B cell (primary cell): ENCODE data around the gene CALY. TPM values are rescaled to one million over a fixed set of nuclear protein-coding genes. Genes with fewer than 3 reads are reported as not detected.

ENCODE experiments used
- ATAC-seq: fragments of 200-7000 bp; cut with Tn5 transposase; one replicate; pipeline ENCODE4 v1.10.0; 2021; ENCODE audit warnings: low read depth, mild to moderate bottlenecking, moderate number of reproducible peaks, moderate library complexity
- CTCF ChIA-PET: fragments of 350-600 bp; sonication (Branson Sonifier 250); formaldehyde crosslinking; loops from one replicate; lab custom pipeline; 2021; ENCODE audit warnings: antibody characterized with exemption, inconsistent platforms; lab: Charles Lee
- POLR2A ChIA-PET: fragments of 350-600 bp; sonication (Branson Sonifier 250); formaldehyde crosslinking; loops from one replicate; lab custom pipeline; 2021; ENCODE audit warnings: antibody characterized with exemption; lab: Charles Lee
- DNase-seq: peaks from one replicate; pipeline ENCODE4 v3.0.0; 2013
- H2AFZ ChIP-seq: 2 replicates; pipeline ENCODE4 v1.6.1; 2012; ENCODE audit warnings: mild to moderate bottlenecking, low read depth, low read length; ENCODE audit not compliant: insufficient read depth, poor library complexity, severe bottlenecking
- H3K27ac ChIP-seq, 2 donors: 1 replicate in 1 of 2; 2 replicates in 1 of 2; pipeline ENCODE4 v1.5.1; 2012 to 2013; ENCODE audit warnings: low read length in 2 of 2, mild to moderate bottlenecking in 2 of 2, moderate library complexity in 1 of 2
- H3K27me3 ChIP-seq, 4 experiments: fragments of 200-600 bp in 1 of 4; sonication (generic) in 1 of 4; replicated peaks in 1 of 4; 1 replicate in 2 of 4; 2 replicates in 2 of 4; pipeline versions ENCODE4 v1.6.1 to v1.7.0; 2013 to 2016; ENCODE audit warnings: low read length in 3 of 4, mild to moderate bottlenecking in 2 of 4, mixed read lengths in 1 of 4, moderate library complexity in 1 of 4; ENCODE audit not compliant: insufficient read depth in 4 of 4, control insufficient read depth in 3 of 4; ENCODE audit errors: control extremely low read depth in 1 of 4
- H3K36me3 ChIP-seq, 2 experiments: replicated peaks in 1 of 2; 1 replicate in 1 of 2; 2 replicates in 1 of 2; pipeline versions ENCODE4 v1.6.1 to v1.7.1; 2013; ENCODE audit warnings: low read length in 1 of 2; ENCODE audit not compliant: insufficient read depth in 2 of 2, control insufficient read depth in 1 of 2; ENCODE audit errors: control extremely low read depth in 1 of 2, extremely low read depth in 1 of 2
- H3K4me1 ChIP-seq, 2 donors: fragments of 200-600 bp in 1 of 2; sonication (generic) in 1 of 2; 1 replicate in 1 of 2; 2 replicates in 1 of 2; pipeline versions ENCODE4 v1.5.1 to v1.6.1; 2013 to 2017; ENCODE audit warnings: low read length in 2 of 2; ENCODE audit not compliant: control insufficient read depth in 2 of 2, insufficient read depth in 2 of 2
- H3K4me2 ChIP-seq: replicated peaks from 2 replicates; pipeline ENCODE3; 2012; ENCODE audit warnings: mild to moderate bottlenecking, low read depth, low read length; ENCODE audit not compliant: poor library complexity, severe bottlenecking
- H3K4me3 ChIP-seq, 5 experiments: fragments of 200-600 bp in 1 of 5; sonication (generic) in 1 of 5; 1 replicate in 3 of 5; 2 replicates in 2 of 5; pipeline versions ENCODE4 v1.5.1 to v1.7.0; 2011 to 2016; ENCODE audit warnings: low read length in 4 of 5, mild to moderate bottlenecking in 4 of 5, low read depth in 2 of 5, control low read depth in 1 of 5, moderate library complexity in 1 of 5; ENCODE audit not compliant: insufficient read depth in 1 of 5; ENCODE audit errors: control extremely low read depth in 1 of 5, extremely low read depth in 1 of 5
- H3K79me2 ChIP-seq: fragments of 200-600 bp; sonication (generic); one replicate; pipeline ENCODE4 v1.6.0; 2016; ENCODE audit warnings: low read length; ENCODE audit not compliant: control insufficient read depth, insufficient read depth
- H3K9ac ChIP-seq: fragments of 200-600 bp; sonication (generic); 2 replicates; pipeline ENCODE4 v1.6.1; 2017; ENCODE audit warnings: mild to moderate bottlenecking, low read length, moderate library complexity
- H3K9me3 ChIP-seq, 3 donors: one replicate each; pipeline versions ENCODE4 v1.6.1 to v1.7.1; 2013; ENCODE audit warnings: low read length in 2 of 3; ENCODE audit not compliant: control insufficient read depth in 2 of 3, insufficient read depth in 1 of 3; ENCODE audit errors: control extremely low read depth in 1 of 3
- H4K20me1 ChIP-seq: 2 replicates; pipeline ENCODE4 v1.6.0; 2012; ENCODE audit warnings: mild to moderate bottlenecking, low read length; ENCODE audit not compliant: insufficient read depth, control insufficient read depth, poor library complexity, severe bottlenecking
- H3K27ac Mint-ChIP-seq: one replicate; pipeline ENCODE4 v1.8.0; 2021; ENCODE audit warnings: mixed read lengths
- H3K27me3 Mint-ChIP-seq: one replicate; pipeline ENCODE4 v1.8.0; 2021; ENCODE audit warnings: mixed read lengths
- H3K4me1 Mint-ChIP-seq: one replicate; pipeline ENCODE4 v1.8.0; 2021; ENCODE audit warnings: mixed read lengths
- H3K4me3 Mint-ChIP-seq: one replicate; pipeline ENCODE4 v1.8.0; 2021; ENCODE audit warnings: mixed read lengths
- H3K9me3 Mint-ChIP-seq: one replicate; pipeline ENCODE4 v1.8.0; 2022; ENCODE audit warnings: mixed read lengths; ENCODE audit not compliant: insufficient read depth
- CTCF ChIP-seq: fragments of 200-600 bp; IDR thresholded peaks from one replicate; pipeline ENCODE4 v1.8.0; 2022; ENCODE audit warnings: antibody characterized with exemption, mild to moderate bottlenecking
- EZH2 ChIP-seq: IDR thresholded peaks from 2 replicates; pipeline ENCODE4 v1.6.1; 2012; ENCODE audit warnings: borderline replicate concordance, low read depth, mild to moderate bottlenecking, moderate library complexity, low read length; ENCODE audit not compliant: insufficient read depth, poor library complexity, severe bottlenecking
- WGBS: methylation state at CpG from one replicate; pipeline ENCODE4 v1.1.5; 2013; ENCODE audit warnings: missing lambda C conversion rate; ENCODE audit not compliant: insufficient coverage; 5-methylcytosine and 5-hydroxymethylcytosine counted together
- intact Hi-C: fragments of 100-400 bp; cut with micrococcal nuclease; formaldehyde crosslinking; loops from one replicate; pipeline ENCODE4 v1.10.0; 2022
- polyA plus RNA-seq: library from polyadenylated mRNA; depleted of rRNA; stranded (reverse); fragments of >200 nt; gene quantifications from 2 replicates; pipeline ENCODE4 v1.2.3, GENCODE V29; 2012
- total RNA-seq, 2 donors: library from RNA; stranded (reverse); fragments of 120-200 nt in 1 of 2; gene quantifications; 1 replicate in 1 of 2; 2 replicates in 1 of 2; pipeline versions ENCODE4 v1.2.3 to v1.2.4, GENCODE V29; 2013 to 2022

Gene CALY
- total and polyA plus RNA-seq, 2 donors (not counting 1 experiment from before 2014, with no cell fraction given): 0.21 TPM; not detected in 1

- H3K9me3 Mint-ChIP-seq: no peaks in the 10 kb centered on the region
- no peak overlapping the region for H2AFZ ChIP-seq
- peak overlapping the region; percentile 99 for H3K4me2 ChIP-seq
- TF ChIP-seq CTCF (no peak), EZH2 (no peak)
- H3K4me3 ChIP-seq: peak overlapping the region in 1 of 5 experiments; percentile 83
- H3K27me3 Mint-ChIP-seq: no peaks in the 10 kb centered on the region
- H3K4me1 Mint-ChIP-seq: peaks cover 43% of the 10 kb centered on the region
- no peaks in the 10 kb centered on the region for H3K27me3 ChIP-seq
- peak; percentile 43 for DNase-seq
- 79% methylated on average over 22 of the region's 25 CpGs for WGBS
- H3K9me3 ChIP-seq: no peaks in the 10 kb centered on the region
- peak overlapping the region; percentile 90 for H3K4me3 Mint-ChIP-seq
- peaks cover 0 to 29% of the 10 kb centered on the region in 2 experiments for H3K36me3 ChIP-seq
- peaks cover 21% of the 10 kb centered on the region for H4K20me1 ChIP-seq
- ATAC-seq: no peak
- CTCF ChIA-PET: interaction anchor here (0.9 to 3.7 kb wide), 9 partner anchors 13 to 243 kb away, joined by 3 to 21 read pairs (median 5); no protein-coding TSS in a partner anchor
- peaks cover 12% of the 10 kb centered on the region for H3K79me2 ChIP-seq
- peak overlapping the region; percentile 57 to 97 for H3K27ac ChIP-seq
- intact Hi-C loops: loop anchor here (5.0 to 10.0 kb wide), 2 partner anchors 115 to 133 kb away; partner anchors contain the start of gene MTG1
- POLR2A ChIA-PET: interaction anchor here (0.7 to 2.1 kb wide), 3 partner anchors 13 to 19 kb away, joined by 3 to 10 read pairs (median 5); no protein-coding TSS in a partner anchor
- peaks cover 45 to 70% of the 10 kb centered on the region in 2 donors for H3K4me1 ChIP-seq
- H3K27ac Mint-ChIP-seq: peak overlapping the region; percentile 95
- peak overlapping the region; percentile 0 for H3K9ac ChIP-seq
Measured at GRCh38 chr10:133277277-133277992, 59.3 kb downstream of the CALY start.
